Upper lobe of right lung (tissue), 1 donor: ENCODE results near the gene BAG2. TPM values are rescaled to one million over a fixed set of nuclear protein-coding genes. Genes with fewer than 3 reads are reported as not detected.

Experiments
- ATAC-seq: fragments of 200-7000 bp; cut with Tn5 transposase; one replicate; pipeline ENCODE4 v1.9.1; 2020; ENCODE audit warnings: mild to moderate bottlenecking, moderate library complexity
- DNase-seq: peaks from one replicate; pipeline ENCODE4 v3.0.0-alpha.2; 2020
- H3K27ac ChIP-seq: fragments of 200-600 bp; one replicate; pipeline ENCODE4 v1.8.0; 2022
- H3K27me3 ChIP-seq: fragments of 200-600 bp; one replicate; pipeline ENCODE4 v1.8.0; 2022; ENCODE audit warnings: mild to moderate bottlenecking
- H3K36me3 ChIP-seq: fragments of 200-600 bp; one replicate; pipeline ENCODE4 v1.8.0; 2022
- H3K4me1 ChIP-seq: fragments of 200-600 bp; one replicate; pipeline ENCODE4 v1.8.0; 2022
- H3K4me3 ChIP-seq: fragments of 200-600 bp; one replicate; pipeline ENCODE4 v1.8.0; 2022; ENCODE audit warnings: mild to moderate bottlenecking
- H3K9me3 ChIP-seq: fragments of 200-600 bp; one replicate; pipeline ENCODE4 v1.8.0; 2022
- CTCF ChIP-seq: fragments of 200-600 bp; IDR thresholded peaks from one replicate; pipeline ENCODE4 v1.8.0; 2022; ENCODE audit warnings: antibody characterized with exemption
- intact Hi-C: fragments of 100-400 bp; cut with DNase I; formaldehyde crosslinking; loops from one replicate; pipeline ENCODE4 v1.11.0; 2022
- total RNA-seq: library from RNA; stranded (reverse); fragmentation: NEBNext Ultra II Directional; extraction: Animal tissue kit (Norgen Biotek cat#: 25700); gene quantifications from one replicate; pipeline ENCODE4 v1.2.1, GENCODE V29; 2021
- donor health status: DM: no; HTN: yes; CAD: no; lungs with severe emphysema.

BAG2 gene
- total RNA-seq, 1 donor from 2014 or later, result 7.1 TPM

- intact Hi-C loops, result no loop called here
- no peak for TF ChIP-seq CTCF
- no peaks in the 10 kb centered on the region for H3K9me3 ChIP-seq
- H3K27me3 ChIP-seq, result no peaks in the 10 kb centered on the region
- no peaks in the 10 kb centered on the region for H3K4me1 ChIP-seq
- H3K27ac ChIP-seq, result no peak overlapping the region
- H3K36me3 ChIP-seq, result peaks cover 39% of the 10 kb centered on the region
- ATAC-seq, result no peak
- no peak overlapping the region for H3K4me3 ChIP-seq
- no peak for DNase-seq
Observed at GRCh38 chr6:57147401-57147800, 24.7 kb upstream of the BAG2 start.

- Histone ChIP-seq H3K4me1 (no peaks in the 10 kb centered on the region), H3K9me3 (no peaks in the 10 kb centered on the region), H3K4me3 (no peak overlapping the region), H3K36me3 (peaks cover 43% of the 10 kb centered on the region), H3K27me3 (no peaks in the 10 kb centered on the region), H3K27ac (no peak overlapping the region)
- intact Hi-C loops, result no loop called here
- no peak for TF ChIP-seq CTCF
- ATAC-seq (no peak), DNase-seq (no peak)
Observed at GRCh38 chr6:57147955-57148858, 23.9 kb upstream of the BAG2 start.

- Histone ChIP-seq H3K4me3 (no peak overlapping the region), H3K36me3 (peaks cover 40% of the 10 kb centered on the region), H3K4me1 (no peaks in the 10 kb centered on the region), H3K9me3 (no peaks in the 10 kb centered on the region), H3K27ac (no peak overlapping the region), H3K27me3 (no peaks in the 10 kb centered on the region)
- DNase-seq (no peak), ATAC-seq (no peak)
- no peak for TF ChIP-seq CTCF
- intact Hi-C loops, result no loop called here
Observed at GRCh38 chr6:57158658-57159057, 13.5 kb upstream of the BAG2 start.

GRCh38 chr6:57159127-57159526 lies 13.0 kb upstream of the BAG2 start:
- no peak for DNase-seq
- ATAC-seq, result no peak
- Histone ChIP-seq H3K4me1 (no peaks in the 10 kb centered on the region), H3K4me3 (no peak overlapping the region), H3K27ac (no peak overlapping the region), H3K9me3 (no peaks in the 10 kb centered on the region), H3K27me3 (no peaks in the 10 kb centered on the region), H3K36me3 (peaks cover 35% of the 10 kb centered on the region)
- intact Hi-C loops, result no loop called here
- no peak for TF ChIP-seq CTCF

- H3K4me3 ChIP-seq, result no peak overlapping the region
- H3K9me3 ChIP-seq, result no peaks in the 10 kb centered on the region
- DNase-seq, result no peak
- intact Hi-C loops, result no loop called here
- no peak for TF ChIP-seq CTCF
- peaks cover 24% of the 10 kb centered on the region for H3K36me3 ChIP-seq
- H3K4me1 ChIP-seq, result no peaks in the 10 kb centered on the region
- H3K27me3 ChIP-seq, result no peaks in the 10 kb centered on the region
- no peak overlapping the region for H3K27ac ChIP-seq
- no peak for ATAC-seq
Observed at GRCh38 chr6:57162028-57162427, 10.1 kb upstream of the BAG2 start.
